GM18517 (cell line): ENCODE measurements around the gene TRIM44.
"Not testable (repeated sequence)": the region's sequence is repeated elsewhere in the genome, so short reads cannot be mapped to it uniquely, and the experiment has no call there.

Source experiments
- ATAC-seq: cut with Tn5 transposase; IDR thresholded peaks from one replicate; pipeline ENCODE4 v1.9.1; 2021; ENCODE audit warnings: mild to moderate bottlenecking, moderate library complexity; ENCODE audit not compliant: unreplicated experiment

The TRIM44 gene

GRCh38 chr11:35846874-35847273 is 184.3 kb downstream of the TRIM44 start:
- ATAC-seq: no peak

- ATAC-seq: no peak
Measured at GRCh38 chr11:35847473-35847872, 184.9 kb downstream of the TRIM44 start.

- ATAC-seq: no peak
Measured at GRCh38 chr11:35848616-35849015, 186.0 kb downstream of the TRIM44 start.

GRCh38 chr11:35850191-35850590 is 187.6 kb downstream of the TRIM44 start:
- no peak for ATAC-seq

- no peak for ATAC-seq
Measured at GRCh38 chr11:35851342-35851741, 188.8 kb downstream of the TRIM44 start.

GRCh38 chr11:35852056-35852455 is 189.5 kb downstream of the TRIM44 start:
- ATAC-seq: no peak

- ATAC-seq: no peak
Measured at GRCh38 chr11:35853971-35854370, 191.4 kb downstream of the TRIM44 start.

- ATAC-seq: no peak
Measured at GRCh38 chr11:35855671-35856070, 193.1 kb downstream of the TRIM44 start.

GRCh38 chr11:35856259-35856658 is 193.7 kb downstream of the TRIM44 start:
- ATAC-seq: no peak

GRCh38 chr11:35856756-35857155 is 194.2 kb downstream of the TRIM44 start:
- no peak for ATAC-seq

GRCh38 chr11:35857922-35858321 is 195.3 kb downstream of the TRIM44 start:
- no peak for ATAC-seq

GRCh38 chr11:35859301-35859700 is 196.7 kb downstream of the TRIM44 start:
- no peak for ATAC-seq

GRCh38 chr11:35860194-35860593 is 197.6 kb downstream of the TRIM44 start:
- not testable (repeated sequence) for ATAC-seq

GRCh38 chr11:35861191-35861590 is 198.6 kb downstream of the TRIM44 start:
- ATAC-seq: no peak

- ATAC-seq: no peak
Measured at GRCh38 chr11:35862666-35863065, 200.1 kb downstream of the TRIM44 start.

- no peak for ATAC-seq
Measured at GRCh38 chr11:35864131-35864530, 201.6 kb downstream of the TRIM44 start.

GRCh38 chr11:35866601-35867000 is 204.0 kb downstream of the TRIM44 start:
- no peak for ATAC-seq
